Lung (tissue), 12 donors: ENCODE measurements around the gene RIN1. TPM values are rescaled to one million over a fixed set of nuclear protein-coding genes. Genes with fewer than 3 reads are reported as not detected.

Source experiments
- ATAC-seq: fragments of 200-7000 bp; cut with Tn5 transposase; one replicate; pipeline ENCODE4 v1.9.1; 2020; ENCODE audit warnings: moderate number of reproducible peaks; ENCODE audit not compliant: insufficient read depth, low FRiP score
- DNase-seq, 3 donors: peaks; one replicate each; pipeline ENCODE4 v3.0.0-alpha.2; 2013 to 2017
- H3K27ac ChIP-seq, 2 donors: one replicate each; pipeline ENCODE4 v1.5.1; 2013; ENCODE audit warnings: mild to moderate bottlenecking in 2 of 2, moderate library complexity in 2 of 2, control low read depth in 1 of 2, inconsistent platforms in 1 of 2, low read depth in 1 of 2, low read length in 1 of 2
- H3K27me3 ChIP-seq, 3 donors: one replicate each; pipeline ENCODE4 v1.5.1; 2013; ENCODE audit warnings: low read length in 2 of 3; ENCODE audit not compliant: control insufficient read depth in 3 of 3, insufficient read depth in 3 of 3
- H3K36me3 ChIP-seq, 4 donors: one replicate each; pipeline ENCODE4 v1.5.1; 2013; ENCODE audit warnings: low read length in 4 of 4, mild to moderate bottlenecking in 1 of 4, moderate library complexity in 1 of 4; ENCODE audit not compliant: control insufficient read depth in 4 of 4, insufficient read depth in 4 of 4
- H3K4me1 ChIP-seq, 5 donors: one replicate each; pipeline ENCODE4 v1.5.1; 2013; ENCODE audit warnings: low read length in 5 of 5, mild to moderate bottlenecking in 2 of 5, moderate library complexity in 1 of 5; ENCODE audit not compliant: control insufficient read depth in 5 of 5, insufficient read depth in 5 of 5
- H3K4me3 ChIP-seq: one replicate; pipeline ENCODE4 v1.5.1; 2013; ENCODE audit warnings: mild to moderate bottlenecking, control low read depth, moderate library complexity
- H3K9ac ChIP-seq, 2 donors: one replicate each; pipeline ENCODE4 v1.5.1; 2013; ENCODE audit warnings: low read length in 2 of 2, control low read depth in 1 of 2; ENCODE audit not compliant: insufficient read depth in 1 of 2
- H3K9me3 ChIP-seq, 4 donors: one replicate each; pipeline ENCODE4 v1.5.1; 2013; ENCODE audit warnings: low read length in 3 of 4, mild to moderate bottlenecking in 1 of 4, moderate library complexity in 1 of 4; ENCODE audit not compliant: control insufficient read depth in 4 of 4, insufficient read depth in 3 of 4
- CTCF ChIP-seq: IDR thresholded peaks from 2 replicates; pipeline ENCODE4 v1.5.1; 2012; ENCODE audit warnings: mild to moderate bottlenecking; ENCODE audit errors: control extremely low read depth, extremely low read depth
- WGBS, 2 donors: extraction: QIAGEN DNeasy Blood & Tissue Kit; methylation state at CpG; one replicate each; pipeline ENCODE4 v1.1.7; 2013; 5-methylcytosine and 5-hydroxymethylcytosine counted together
- polyA plus RNA-seq, 2 donors: library from polyadenylated mRNA; stranded (reverse); fragments of 200-250 nt; gene quantifications; one replicate each; pipeline ENCODE4 v1.2.1, GENCODE V29; 2013
- total RNA-seq, 2 donors: library from RNA; depleted of rRNA in 1 of 2; stranded (reverse); fragments of >200 nt in 1 of 2; gene quantifications; one replicate each; pipeline ENCODE4 v1.2.1, GENCODE V29; 2014 to 2021
- donor health status: control.
- donor health status: control.
- donor health status: Bipolar disorder and iron deficiency.
- donor health status: healthy.
- donor health status: DM: yes; HTN: yes; CAD: no.

The RIN1 gene
- total and polyA plus RNA-seq, 4 donors, result 1.9 to 15.1 (median 9.6) TPM

- H3K4me1 ChIP-seq, result peaks cover 2 to 48% (median 22%) of the 10 kb centered on the region in 5 donors
- ATAC-seq (no peak), DNase-seq (peak; percentile 58 to 79 (median 65))
- no peaks in the 10 kb centered on the region for H3K36me3 ChIP-seq
- H3K27me3 ChIP-seq, result no peaks in the 10 kb centered on the region
- H3K9me3 ChIP-seq, result no peaks in the 10 kb centered on the region
- TF ChIP-seq CTCF, result no peak
- no peak overlapping the region for H3K4me3 ChIP-seq
- 77 to 83% methylated on average over 10 of the region's 10 CpGs for WGBS, 2 donors
- peak overlapping the region in 1 of 2 donors; percentile 8 for H3K9ac ChIP-seq
- no peak overlapping the region for H3K27ac ChIP-seq
Measured at GRCh38 chr11:66324664-66325063, 11.6 kb downstream of the RIN1 start.

- TF ChIP-seq CTCF, result no peak
- ATAC-seq, result no peak
- Histone ChIP-seq H3K27ac (no peak overlapping the region), H3K4me3 (no peak overlapping the region), H3K9ac (no peak overlapping the region), H3K36me3 (no peaks in the 10 kb centered on the region), H3K9me3 (no peaks in the 10 kb centered on the region), H3K4me1 (peaks cover 2 to 50% (median 26%) of the 10 kb centered on the region in 5 donors), H3K27me3 (no peaks in the 10 kb centered on the region)
- WGBS, 2 donors, result 93 to 100% methylated on average over 1 of the region's 1 CpG
- no peak for DNase-seq
Measured at GRCh38 chr11:66323684-66324083, 12.6 kb downstream of the RIN1 start.

GRCh38 chr11:66322732-66323427 is 13.4 kb downstream of the RIN1 start:
- H3K4me3 ChIP-seq, result no peak overlapping the region

More at GRCh38 chr11:66322732-66323427, 13.4 kb downstream of the RIN1 start:
- Histone ChIP-seq H3K27ac (no peak overlapping the region), H3K27me3 (no peaks in the 10 kb centered on the region), H3K9ac (no peak overlapping the region), H3K9me3 (no peaks in the 10 kb centered on the region), H3K4me1 (peaks cover 2 to 50% (median 31%) of the 10 kb centered on the region in 5 donors), H3K36me3 (no peaks in the 10 kb centered on the region)
- 80 to 91% methylated on average over 11 of the region's 11 CpGs for WGBS, 2 donors
- no peak for TF ChIP-seq CTCF
- DNase-seq (no peak), ATAC-seq (no peak)
